Measurements from ENCODE around the gene TAGLN. TPM values are rescaled to one million over a fixed set of nuclear protein-coding genes. Genes with fewer than 3 reads are reported as not detected.

TAGLN gene
- total and polyA plus RNA-seq, 2 donors (not counting 1 experiment from before 2014, with no cell fraction given) = 824 to 4,435 TPM

- Histone ChIP-seq H3K79me2 (ENCODE audit: control insufficient read depth, insufficient read depth, low read length) (no peaks in the 10 kb centered on the region), H3K4me2 (ENCODE audit: extremely low read depth, insufficient read depth, low read length) (no peak overlapping the region), H3K36me3 (ENCODE audit: control insufficient read depth, insufficient read depth, low read length) (no peaks in the 10 kb centered on the region), H3K9me3 (ENCODE audit: control insufficient read depth, insufficient read depth, low read depth, low read length) (no peaks in the 10 kb centered on the region), H4K20me1 (ENCODE audit: control insufficient read depth, extremely low read depth, insufficient read depth, low read length) (no peaks in the 10 kb centered on the region), H3K4me1 (ENCODE audit: control insufficient read depth, extremely low read depth, insufficient read depth, low read length) (peaks cover 6% of the 10 kb centered on the region), H2AFZ (ENCODE audit: low read length) (no peak overlapping the region), H3K4me3 (replicated peaks in 1 of 4; ENCODE audit: control extremely low read depth in 1 of 4, insufficient read depth in 1 of 4, low read depth in 3 of 4, low read length in 4 of 4) (no peak overlapping the region), H3K9ac (ENCODE audit: insufficient read depth, low read length) (no peak overlapping the region), H3K27me3 (ENCODE audit: control insufficient read depth, insufficient read depth, low read length) (no peaks in the 10 kb centered on the region), H3K27ac (ENCODE audit: insufficient read depth, low read length) (no peak overlapping the region)
- TF ChIP-seq EZH2 (IDR thresholded peaks at IDR 0.05; ENCODE audit: low read length, missing control alignments) (no peak), CTCF (conservative IDR thresholded peaks at IDR 0.05 in 1 of 2, IDR thresholded peaks at IDR 0.05 in 1 of 2; ENCODE audit: low read depth in 1 of 2, low read length in 2 of 2) (no peak)
- peak; percentile 55 to 56 for DNase-seq (ENCODE audit: low read depth in 2 of 2)
Measured at GRCh38 chr11:117256573-117256972, 57.4 kb downstream of the TAGLN start.

Other genes with a start within 250 kb of the TAGLN start
- gene SIK3, start 100.9 kb upstream of the TAGLN start, total RNA-seq = 11.8 and 22.8 TPM in 2 replicates
- gene SIK3, start 100.9 kb upstream of the TAGLN start, polyA plus RNA-seq = 7.1 and 9.7 TPM in 2 replicates
- 110 and 112 TPM in 2 replicates for gene PAFAH1B2, start 55.1 kb upstream of the TAGLN start, total RNA-seq
- gene PAFAH1B2, start 55.1 kb upstream of the TAGLN start, polyA plus RNA-seq = 56.2 and 70.8 TPM in 2 replicates
- gene SIDT2, start 20.6 kb upstream of the TAGLN start, total RNA-seq = 10.3 and 23.5 TPM in 2 replicates
- 24.3 and 27.2 TPM in 2 replicates for gene SIDT2, start 20.6 kb upstream of the TAGLN start, polyA plus RNA-seq
- 26.5 and 38.3 TPM in 2 replicates for gene PCSK7, start 32.7 kb downstream of the TAGLN start, total RNA-seq
- gene PCSK7, start 32.7 kb downstream of the TAGLN start, polyA plus RNA-seq = 26.8 and 28.2 TPM in 2 replicates
- gene RNF214, start 33.3 kb downstream of the TAGLN start, total RNA-seq = 11.3 and 13.4 TPM in 2 replicates
- 12.1 and 12.9 TPM in 2 replicates for gene RNF214, start 33.3 kb downstream of the TAGLN start, polyA plus RNA-seq
- gene BACE1-AS, start 92.0 kb downstream of the TAGLN start, total RNA-seq = 2.8 and 4.5 TPM in 2 replicates
- 3.9 and 4.2 TPM in 2 replicates for gene BACE1-AS, start 92.0 kb downstream of the TAGLN start, polyA plus RNA-seq
- 17.7 and 23.1 TPM in 2 replicates for gene BACE1, start 116.9 kb downstream of the TAGLN start, total RNA-seq
- gene BACE1, start 116.9 kb downstream of the TAGLN start, polyA plus RNA-seq = 58.1 and 62.7 TPM in 2 replicates
- gene CEP164, start 128.5 kb downstream of the TAGLN start, total RNA-seq = 29.0 and 33.5 TPM in 2 replicates
- gene CEP164, start 128.5 kb downstream of the TAGLN start, polyA plus RNA-seq = 16.1 and 20.6 TPM in 2 replicates

Measured in fibroblast of lung (primary cell).